Osteocyte (in vitro differentiated cells): Measurements from ENCODE around the gene PLCB2. TPM values are rescaled to one million over a fixed set of nuclear protein-coding genes. Genes with fewer than 3 reads are reported as not detected.

Source experiments
- DNase-seq: peaks from one replicate; pipeline ENCODE4 v3.0.0; 2021; ENCODE audit warnings: mixed read lengths; ENCODE audit not compliant: unreplicated experiment; ENCODE audit errors: extremely low spot score
- H3K27ac Mint-ChIP-seq: one replicate; pipeline ENCODE4 v1.8.0; 2021; ENCODE audit warnings: mild to moderate bottlenecking, mixed read lengths; ENCODE audit not compliant: unreplicated experiment
- H3K27me3 Mint-ChIP-seq: one replicate; pipeline ENCODE4 v1.8.0; 2021; ENCODE audit warnings: mixed read lengths; ENCODE audit not compliant: unreplicated experiment
- H3K36me3 Mint-ChIP-seq: one replicate; pipeline ENCODE4 v1.8.0; 2021; ENCODE audit warnings: mixed read lengths; ENCODE audit not compliant: unreplicated experiment
- H3K4me1 Mint-ChIP-seq: one replicate; pipeline ENCODE4 v1.8.0; 2021; ENCODE audit warnings: mixed read lengths; ENCODE audit not compliant: unreplicated experiment
- H3K4me3 Mint-ChIP-seq: one replicate; pipeline ENCODE4 v1.8.0; 2021; ENCODE audit warnings: mild to moderate bottlenecking, moderate library complexity, mixed read lengths; ENCODE audit not compliant: unreplicated experiment
- H3K9me3 Mint-ChIP-seq: one replicate; pipeline ENCODE4 v1.8.0; 2021; ENCODE audit warnings: mixed read lengths; ENCODE audit not compliant: unreplicated experiment
- CTCF ChIP-seq: fragments of 200-600 bp; sonication (generic); IDR thresholded peaks from 2 replicates; pipeline ENCODE4 v1.5.0; 2021; ENCODE audit warnings: antibody characterized with exemption, mild to moderate bottlenecking, moderate library complexity
- total RNA-seq: library from RNA; stranded (reverse); gene quantifications from 2 replicates; pipeline ENCODE4 v1.2.1, GENCODE V29; 2021

The PLCB2 gene
- total RNA-seq, 1 donor from 2014 or later: 0.40 TPM

GRCh38 chr15:40352281-40352901, 44.7 kb upstream of the PLCB2 start:
- no peak for TF ChIP-seq CTCF
- Mint-ChIP-seq H3K27me3 (no peaks in the 10 kb centered on the region), H3K4me3 (no peak overlapping the region), H3K9me3 (no peaks in the 10 kb centered on the region), H3K27ac (no peak overlapping the region), H3K36me3 (no peaks in the 10 kb centered on the region), H3K4me1 (peaks cover 28% of the 10 kb centered on the region)
- no peak for DNase-seq

GRCh38 chr15:40349163-40349562, 41.4 kb upstream of the PLCB2 start:
- H3K9me3 Mint-ChIP-seq: no peaks in the 10 kb centered on the region
- H3K27me3 Mint-ChIP-seq: no peaks in the 10 kb centered on the region
- H3K36me3 Mint-ChIP-seq: no peaks in the 10 kb centered on the region
- H3K27ac Mint-ChIP-seq: no peak overlapping the region
- peaks cover 15% of the 10 kb centered on the region for H3K4me1 Mint-ChIP-seq
- TF ChIP-seq CTCF: no peak
- no peak overlapping the region for H3K4me3 Mint-ChIP-seq
- DNase-seq: no peak

GRCh38 chr15:40348474-40348870, 40.7 kb upstream of the PLCB2 start:
- Mint-ChIP-seq H3K27me3 (no peaks in the 10 kb centered on the region), H3K9me3 (no peaks in the 10 kb centered on the region), H3K4me1 (peaks cover 14% of the 10 kb centered on the region), H3K4me3 (no peak overlapping the region), H3K27ac (no peak overlapping the region), H3K36me3 (no peaks in the 10 kb centered on the region)
- TF ChIP-seq CTCF: no peak
- DNase-seq: no peak

GRCh38 chr15:40347559-40348473, 40.1 kb upstream of the PLCB2 start:
- Mint-ChIP-seq H3K4me1 (peaks cover 19% of the 10 kb centered on the region), H3K4me3 (no peak overlapping the region), H3K36me3 (no peaks in the 10 kb centered on the region), H3K9me3 (no peaks in the 10 kb centered on the region), H3K27ac (no peak overlapping the region), H3K27me3 (no peaks in the 10 kb centered on the region)
- no peak for DNase-seq
- TF ChIP-seq CTCF: no peak
